HG03378 (cell line): Measurements from ENCODE around the gene KRT222.

Experiments
- ATAC-seq: cut with Tn5 transposase; IDR thresholded peaks from one replicate; pipeline ENCODE4 v1.9.1; 2021; ENCODE audit warnings: mild to moderate bottlenecking, moderate library complexity; ENCODE audit not compliant: unreplicated experiment

KRT222 gene

DNA sequence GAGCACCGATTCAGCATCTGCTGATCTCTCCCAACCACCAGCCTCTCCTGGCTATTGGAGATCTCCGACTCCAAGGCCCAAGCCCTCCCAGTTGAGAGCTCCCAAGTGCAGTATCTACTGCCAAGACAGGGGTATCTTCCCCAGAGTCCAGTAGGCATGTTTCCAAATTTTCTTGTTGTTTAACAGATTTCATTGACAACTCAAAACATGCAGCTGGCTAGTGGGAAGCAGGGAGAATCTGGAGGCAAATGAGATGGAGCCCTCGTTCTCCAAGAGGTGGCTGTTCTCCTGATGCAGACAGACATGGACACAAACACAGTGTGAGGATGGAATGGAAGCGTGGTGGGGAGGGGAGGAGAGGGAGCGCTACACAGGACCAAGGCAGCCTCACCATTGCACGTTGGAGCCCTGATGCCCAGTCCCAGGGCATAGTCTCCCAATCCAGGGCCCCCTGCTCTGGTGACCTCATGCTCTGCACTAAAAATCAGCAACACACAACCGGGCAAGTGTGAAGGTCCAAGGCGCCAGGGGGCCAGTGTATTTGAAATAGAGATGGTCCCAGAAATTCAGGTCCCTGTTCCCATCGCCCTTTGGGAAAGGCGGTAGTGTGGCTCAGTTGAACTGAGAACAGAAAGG is 49.0 kb downstream of the KRT222 start:
- ATAC-seq = no peak

DNA sequence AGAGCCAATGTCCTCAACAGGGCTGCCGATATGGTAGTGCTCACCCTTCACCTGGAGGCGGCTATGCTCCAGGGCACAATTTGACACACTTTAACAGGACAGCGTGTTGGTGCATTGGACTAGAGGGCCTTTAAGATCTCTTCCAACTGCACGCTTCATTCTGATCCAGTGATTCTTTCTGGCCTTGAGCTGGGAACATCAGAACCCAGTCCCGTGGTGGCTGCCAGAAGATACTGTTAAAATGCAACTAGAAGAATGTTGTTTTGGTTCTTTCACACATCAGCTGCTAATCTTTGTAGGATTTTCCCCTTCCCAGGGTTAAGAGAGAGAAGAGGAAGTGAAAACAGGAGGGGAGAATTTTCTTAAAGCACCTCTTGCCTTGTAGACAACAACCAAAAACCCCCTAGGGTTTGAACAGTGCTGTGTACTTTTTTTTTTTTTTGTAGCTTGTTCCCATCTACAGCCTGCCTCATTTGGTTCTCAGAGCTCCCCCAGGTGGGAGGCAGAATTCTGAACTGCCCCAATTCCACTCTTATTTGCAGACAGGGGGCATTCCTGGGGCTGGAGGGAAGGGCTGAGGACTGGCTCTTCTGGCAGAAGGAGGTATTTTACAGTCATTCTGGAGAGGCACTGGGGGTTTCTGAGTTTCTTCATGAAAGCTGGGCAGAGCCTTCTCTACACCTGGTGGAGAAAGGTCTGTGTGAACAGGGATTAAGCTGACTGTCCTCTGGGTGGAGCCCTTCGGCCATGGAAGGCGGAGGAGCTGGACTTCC is 49.7 kb downstream of the KRT222 start:
- peak; percentile 70 for ATAC-seq

DNA sequence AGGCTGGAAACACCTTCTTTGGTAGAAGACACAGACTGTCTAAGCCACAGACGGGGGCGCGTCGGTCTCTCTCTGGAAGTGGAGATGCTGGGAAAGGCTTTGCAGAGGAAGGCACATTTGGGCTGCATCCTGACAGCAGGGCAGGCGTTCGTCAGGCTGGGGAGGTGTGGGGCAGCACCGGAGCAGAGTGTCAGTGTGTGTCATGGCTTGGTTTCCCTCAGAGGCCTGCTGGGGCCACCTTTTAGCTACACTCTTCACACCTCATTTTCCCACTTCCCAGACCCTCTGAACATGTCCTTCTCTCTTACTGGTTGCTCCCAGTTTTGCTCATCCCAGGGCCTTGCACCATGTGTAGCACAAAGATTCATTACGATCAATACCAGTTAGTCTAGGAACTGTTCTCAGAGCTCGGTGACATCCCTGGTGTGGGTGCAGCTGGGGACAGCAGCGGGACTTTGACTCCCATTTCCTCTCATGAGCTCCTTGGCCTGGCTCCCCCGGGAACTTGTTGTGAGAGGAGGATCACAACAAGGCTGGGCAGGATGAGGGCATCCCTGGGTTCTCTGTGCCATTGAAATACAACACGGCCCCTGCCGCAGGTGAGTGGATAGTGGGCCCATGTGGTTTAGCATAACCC is 50.4 kb downstream of the KRT222 start:
- ATAC-seq = peak; percentile 8

- ATAC-seq = no peak
Measured at GRCh38 chr17:40613467-40614154, 51.4 kb downstream of the KRT222 start.

DNA sequence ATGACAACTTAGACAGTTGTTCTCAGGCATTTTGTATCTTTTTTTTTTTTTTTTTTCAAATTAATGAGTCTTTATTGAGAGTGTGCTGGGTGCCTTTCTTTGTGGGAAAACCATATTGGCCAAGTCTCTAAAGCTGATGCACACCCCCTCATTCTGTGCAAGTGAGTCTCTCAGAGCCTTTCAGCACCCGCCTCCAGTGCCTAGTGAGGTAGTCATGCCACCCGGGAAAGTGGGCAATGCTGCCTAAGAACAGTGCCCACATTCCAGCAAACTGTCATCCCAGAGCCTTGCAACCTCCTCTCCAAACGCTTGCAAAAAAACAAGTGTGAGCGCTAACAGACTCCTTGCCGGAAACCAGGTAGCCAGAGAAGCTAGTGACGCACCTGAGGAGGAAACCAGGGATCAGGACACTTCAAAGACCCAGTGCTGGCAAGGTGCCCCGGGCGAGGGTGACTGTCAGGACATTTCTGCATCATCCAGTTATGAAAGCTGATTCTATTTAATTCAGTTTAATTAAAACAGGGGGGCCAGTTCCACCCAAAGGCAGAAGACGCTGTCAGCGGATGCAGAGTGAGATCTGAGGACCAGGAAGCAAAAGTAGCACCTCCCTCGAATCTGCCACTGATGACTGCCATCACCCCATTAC is 52.3 kb downstream of the KRT222 start:
- no peak for ATAC-seq

DNA sequence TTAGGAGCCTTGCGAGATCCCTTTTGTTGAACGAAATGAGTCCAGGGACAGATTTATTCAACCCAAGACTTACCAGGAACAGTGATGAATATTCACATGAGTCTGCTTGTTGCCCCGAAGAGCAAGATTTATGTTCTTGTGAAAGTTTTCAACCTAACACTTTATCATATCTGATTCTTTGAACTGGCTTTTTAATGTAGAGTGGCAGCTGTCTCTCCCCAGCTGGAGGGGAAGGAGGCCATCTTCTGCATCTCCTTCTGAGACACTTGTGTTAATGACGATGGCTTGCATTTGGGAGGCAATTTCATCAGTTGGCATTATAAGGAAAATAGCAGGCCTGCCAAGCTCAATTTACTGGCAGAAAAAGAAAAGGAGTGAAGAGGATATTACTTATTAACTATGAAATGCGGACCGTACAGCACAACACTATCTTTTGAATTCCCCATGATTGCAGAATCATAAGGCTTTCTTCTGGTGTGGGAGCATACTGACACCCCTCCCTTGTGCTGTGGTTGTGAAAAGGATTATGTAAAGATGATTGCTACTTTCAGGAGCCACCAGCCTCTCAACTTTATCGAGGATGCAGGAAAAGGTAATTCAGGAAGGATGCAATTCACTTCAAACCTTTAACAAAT is 53.0 kb downstream of the KRT222 start:
- no peak for ATAC-seq

GRCh38 chr17:40610359-40610758 is 54.6 kb downstream of the KRT222 start:
- ATAC-seq = no peak

DNA sequence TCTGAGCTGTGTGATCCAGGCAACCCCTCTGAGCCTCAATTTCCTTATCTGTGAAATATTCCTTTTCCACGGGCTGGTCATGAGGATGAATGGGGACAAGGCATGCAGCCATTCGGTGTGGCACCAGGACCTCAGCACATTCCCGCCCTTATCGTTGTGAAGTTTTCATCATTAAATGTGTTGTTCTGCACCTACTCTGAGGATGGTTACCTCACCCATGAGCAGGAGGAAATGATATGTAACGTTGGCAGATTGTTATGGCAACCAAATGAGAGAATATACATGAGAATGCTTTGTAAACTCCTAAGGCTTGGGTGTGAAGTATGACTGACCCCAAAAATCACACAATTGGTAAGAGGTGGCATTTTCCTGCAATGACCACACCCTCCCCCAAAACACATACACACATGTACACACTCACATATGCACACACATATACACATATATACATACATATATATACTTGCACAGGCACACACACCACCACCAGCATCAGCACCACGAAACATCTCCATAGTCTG is 56.9 kb downstream of the KRT222 start:
- ATAC-seq = no peak

GRCh38 chr17:40607641-40608040 is 57.3 kb downstream of the KRT222 start:
- ATAC-seq = no peak

DNA sequence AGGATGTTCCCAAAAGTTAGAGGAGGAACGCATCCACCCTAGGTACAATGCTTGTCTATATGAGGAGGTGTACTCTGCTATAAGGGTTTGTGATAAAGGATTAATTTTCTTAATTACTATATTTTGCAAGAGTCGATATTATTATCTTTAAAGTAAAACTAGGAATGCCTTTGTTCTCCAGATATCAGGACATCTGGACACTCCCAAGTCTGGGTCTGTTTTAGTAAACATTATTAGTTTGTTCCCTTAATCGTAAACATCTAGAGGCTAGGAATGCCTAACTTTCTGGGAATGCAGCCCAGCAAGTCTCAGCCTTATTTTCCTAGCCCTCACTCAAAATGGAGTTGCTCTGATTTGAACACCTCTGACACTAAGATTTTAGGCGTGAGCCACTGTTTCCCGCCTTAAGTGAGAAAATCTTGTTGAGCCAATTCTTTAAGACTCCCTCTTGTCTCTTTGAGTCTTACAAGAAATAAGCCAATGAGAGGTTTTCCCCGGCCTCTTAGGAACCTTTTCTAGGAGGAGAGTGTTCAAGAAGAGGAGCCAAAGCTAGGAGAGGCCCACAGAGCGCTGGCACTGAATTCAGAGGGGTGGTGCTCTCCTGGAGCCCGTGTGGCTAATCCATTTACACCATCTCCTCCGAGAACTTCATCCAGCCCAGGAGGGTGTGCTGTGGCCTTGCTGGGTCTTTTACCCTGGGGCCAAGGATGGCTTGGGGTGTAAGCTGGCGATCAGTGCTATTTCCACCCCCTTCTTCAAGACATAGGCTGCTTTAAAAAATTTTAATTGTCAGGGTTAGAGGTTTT is 58.2 kb downstream of the KRT222 start:
- no peak for ATAC-seq

DNA sequence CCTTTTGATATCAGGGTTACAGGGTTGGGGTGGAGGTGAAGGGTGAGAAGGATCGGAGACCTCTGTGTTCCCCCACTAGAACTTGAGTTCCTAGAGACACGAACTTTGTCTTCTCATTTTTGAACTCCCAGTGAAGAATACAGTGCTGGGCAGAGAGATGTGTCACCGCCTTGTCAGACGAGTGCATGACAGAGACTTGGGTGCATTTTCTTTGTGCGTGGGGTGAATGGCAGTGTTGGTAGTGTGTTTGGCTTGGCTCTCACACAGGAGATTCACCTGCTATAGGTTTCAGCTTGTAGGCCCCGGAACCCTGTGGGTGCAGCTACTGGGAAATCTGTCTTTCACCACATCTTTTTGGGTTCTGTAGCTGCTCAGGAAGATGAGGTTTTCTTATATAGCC is 59.7 kb downstream of the KRT222 start:
- no peak for ATAC-seq
